Activated naive CD4-positive, alpha-beta T cell treated with anti-CD3 and anti-CD28 coated beads, Interleukin-2, amount 50 U/mL, for 24 hours (primary cell): ENCODE results near the gene GSE1.

ENCODE experiments used
- H3K27ac Mint-ChIP-seq: one replicate; pipeline ENCODE4 v1.8.0; 2021; ENCODE audit warnings: mild to moderate bottlenecking, mixed read lengths
- H3K27me3 Mint-ChIP-seq: one replicate; pipeline ENCODE4 v1.8.0; 2021; ENCODE audit warnings: mixed read lengths
- H3K36me3 Mint-ChIP-seq: one replicate; pipeline ENCODE4 v1.8.0; 2021; ENCODE audit warnings: mixed read lengths
- H3K4me1 Mint-ChIP-seq: one replicate; pipeline ENCODE4 v1.8.0; 2021; ENCODE audit warnings: mixed read lengths
- H3K4me3 Mint-ChIP-seq: one replicate; pipeline ENCODE4 v1.8.0; 2021; ENCODE audit warnings: mild to moderate bottlenecking, mixed read lengths
- H3K9me3 Mint-ChIP-seq: one replicate; pipeline ENCODE4 v1.8.0; 2021; ENCODE audit warnings: mixed read lengths

GSE1 gene

GRCh38 chr16:85594273-85594977, 18.7 kb upstream of the GSE1 start:
- H3K27me3 Mint-ChIP-seq: no peaks in the 10 kb centered on the region
- no peaks in the 10 kb centered on the region for H3K9me3 Mint-ChIP-seq
- no peak overlapping the region for H3K27ac Mint-ChIP-seq
- peaks cover 5% of the 10 kb centered on the region for H3K36me3 Mint-ChIP-seq
- peaks cover 12% of the 10 kb centered on the region for H3K4me1 Mint-ChIP-seq
- no peak overlapping the region for H3K4me3 Mint-ChIP-seq

DNA sequence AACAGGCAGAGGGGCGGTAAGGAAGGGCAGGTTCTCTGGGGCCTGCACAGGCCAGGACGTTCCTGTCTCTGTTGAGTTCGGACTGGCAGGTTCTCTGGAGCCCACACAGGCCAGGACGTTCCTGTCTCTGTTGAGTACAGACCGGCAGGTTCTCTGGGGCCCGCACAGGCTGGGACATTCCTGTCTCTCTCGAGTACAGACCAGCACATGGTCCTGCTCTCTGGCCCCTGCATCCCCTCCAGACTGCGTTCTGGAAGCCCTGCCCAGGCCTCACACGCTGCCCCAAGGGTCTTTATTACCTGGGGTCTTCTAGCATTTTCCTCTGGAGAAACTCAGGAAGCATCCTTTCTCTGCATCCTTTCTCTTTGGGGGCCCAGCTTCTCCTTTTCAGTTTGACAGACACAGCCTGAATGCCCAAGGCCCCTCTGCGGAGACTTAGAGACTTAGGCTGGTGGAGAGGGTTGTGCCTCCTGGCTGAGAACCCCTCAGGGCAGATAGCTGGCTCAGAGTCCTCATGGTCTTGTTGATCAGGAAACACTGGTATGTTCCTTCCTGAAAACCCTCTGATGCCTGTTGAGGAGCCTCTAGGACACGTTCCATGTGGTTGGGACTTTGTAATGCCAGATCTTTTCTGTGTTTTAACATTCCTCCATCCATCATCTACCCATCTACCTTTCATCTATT, 18.0 kb upstream of the GSE1 start:
- H3K4me1 Mint-ChIP-seq: peaks cover 12% of the 10 kb centered on the region
- no peaks in the 10 kb centered on the region for H3K27me3 Mint-ChIP-seq
- H3K36me3 Mint-ChIP-seq: peaks cover 5% of the 10 kb centered on the region
- no peak overlapping the region for H3K27ac Mint-ChIP-seq
- no peak overlapping the region for H3K4me3 Mint-ChIP-seq
- H3K9me3 Mint-ChIP-seq: no peaks in the 10 kb centered on the region

GRCh38 chr16:85595812-85596502, 17.2 kb upstream of the GSE1 start:
- H3K4me1 Mint-ChIP-seq: peaks cover 12% of the 10 kb centered on the region
- H3K4me3 Mint-ChIP-seq: no peak overlapping the region
- H3K27ac Mint-ChIP-seq: peak overlapping the region; percentile 36
- peaks cover 5% of the 10 kb centered on the region for H3K36me3 Mint-ChIP-seq
- H3K27me3 Mint-ChIP-seq: no peaks in the 10 kb centered on the region
- H3K9me3 Mint-ChIP-seq: no peaks in the 10 kb centered on the region

DNA sequence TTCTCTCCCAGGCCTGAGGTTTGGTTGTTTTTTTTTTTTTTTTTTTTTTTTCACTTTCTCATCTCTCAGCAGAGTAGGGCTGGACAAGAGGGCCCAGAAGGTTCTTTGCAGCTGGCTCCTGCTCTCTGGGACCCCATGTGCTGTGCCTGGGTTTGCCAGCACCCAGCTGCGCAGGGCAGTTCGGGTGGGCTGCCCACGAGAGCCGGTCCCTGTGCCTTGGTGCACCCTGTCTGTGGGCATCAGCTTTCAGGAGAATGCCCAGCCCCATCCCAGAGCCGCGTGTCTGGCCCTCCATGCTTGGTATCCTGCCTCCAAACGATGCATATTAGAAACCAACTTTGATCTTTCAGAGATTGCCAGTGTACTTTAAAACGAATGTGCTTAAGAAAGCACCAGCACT, 15.0 kb upstream of the GSE1 start:
- Mint-ChIP-seq H3K9me3 (no peaks in the 10 kb centered on the region), H3K27ac (no peak overlapping the region), H3K36me3 (peaks cover 5% of the 10 kb centered on the region), H3K4me1 (peaks cover 12% of the 10 kb centered on the region), H3K4me3 (no peak overlapping the region), H3K27me3 (no peaks in the 10 kb centered on the region)

DNA sequence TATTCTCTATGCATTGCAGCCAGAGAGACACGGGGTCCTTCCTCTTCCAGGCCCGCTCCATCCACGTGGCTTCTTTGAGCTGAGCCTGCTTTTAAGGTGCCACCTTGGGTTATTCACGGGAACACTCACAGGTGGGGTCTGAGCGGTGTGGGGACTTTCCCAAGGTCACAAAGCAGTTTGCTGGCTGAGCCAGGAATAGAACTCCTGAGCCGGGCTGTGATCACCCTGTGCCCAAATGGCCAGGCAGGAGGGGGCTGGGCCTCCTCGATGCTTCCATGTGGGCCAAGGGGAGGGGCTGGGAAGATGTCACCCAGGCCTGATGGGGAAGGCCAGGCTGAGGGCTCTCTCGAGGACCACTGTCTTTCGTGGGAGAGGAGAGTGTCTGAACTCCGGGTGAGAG, 13.0 kb upstream of the GSE1 start:
- Mint-ChIP-seq H3K27ac (no peak overlapping the region), H3K4me1 (peaks cover 12% of the 10 kb centered on the region), H3K9me3 (no peaks in the 10 kb centered on the region), H3K4me3 (no peak overlapping the region), H3K36me3 (peaks cover 4% of the 10 kb centered on the region), H3K27me3 (no peaks in the 10 kb centered on the region)

- H3K27me3 Mint-ChIP-seq: no peaks in the 10 kb centered on the region
- peaks cover 6% of the 10 kb centered on the region for H3K4me1 Mint-ChIP-seq
- H3K27ac Mint-ChIP-seq: no peak overlapping the region
- peaks cover 2% of the 10 kb centered on the region for H3K36me3 Mint-ChIP-seq
- no peaks in the 10 kb centered on the region for H3K9me3 Mint-ChIP-seq
- no peak overlapping the region for H3K4me3 Mint-ChIP-seq
Measured at GRCh38 chr16:85600530-85601271, 12.4 kb upstream of the GSE1 start.

DNA sequence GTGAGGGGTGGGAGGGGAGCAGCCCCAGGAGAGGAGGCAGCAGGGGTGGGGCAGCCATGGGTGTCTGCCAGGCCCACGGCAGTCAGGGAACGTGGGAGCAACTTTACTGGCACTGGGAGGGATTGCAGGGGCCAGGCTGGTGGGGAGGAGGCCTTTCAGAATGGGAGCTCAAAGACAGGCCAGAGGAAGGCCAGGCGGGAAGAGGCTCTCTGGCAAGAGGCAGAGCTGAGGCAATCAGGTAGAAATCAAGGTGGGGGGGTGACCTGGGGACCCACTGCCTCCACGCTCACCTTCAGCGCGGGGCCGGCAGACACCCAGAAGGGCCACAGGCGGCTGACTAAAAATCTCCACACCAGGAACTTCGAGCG, 11.9 kb upstream of the GSE1 start:
- Mint-ChIP-seq H3K27me3 (no peaks in the 10 kb centered on the region), H3K4me3 (no peak overlapping the region), H3K4me1 (peaks cover under 1% of the 10 kb centered on the region), H3K27ac (no peak overlapping the region), H3K9me3 (no peaks in the 10 kb centered on the region), H3K36me3 (peaks cover 2% of the 10 kb centered on the region)

GRCh38 chr16:85601730-85602401, 11.3 kb upstream of the GSE1 start:
- peaks cover 2% of the 10 kb centered on the region for H3K36me3 Mint-ChIP-seq
- no peaks in the 10 kb centered on the region for H3K27me3 Mint-ChIP-seq
- no peak overlapping the region for H3K27ac Mint-ChIP-seq
- no peaks in the 10 kb centered on the region for H3K9me3 Mint-ChIP-seq
- no peak overlapping the region for H3K4me3 Mint-ChIP-seq
- H3K4me1 Mint-ChIP-seq: no peaks in the 10 kb centered on the region

- H3K4me3 Mint-ChIP-seq: no peak overlapping the region
- no peaks in the 10 kb centered on the region for H3K27me3 Mint-ChIP-seq
- no peaks in the 10 kb centered on the region for H3K9me3 Mint-ChIP-seq
- peaks cover 4% of the 10 kb centered on the region for H3K4me1 Mint-ChIP-seq
- H3K36me3 Mint-ChIP-seq: peaks cover 2% of the 10 kb centered on the region
- H3K27ac Mint-ChIP-seq: no peak overlapping the region
Measured at GRCh38 chr16:85602402-85603202, 10.5 kb upstream of the GSE1 start.

GRCh38 chr16:85603203-85603755, 9.8 kb upstream of the GSE1 start:
- H3K4me1 Mint-ChIP-seq: peaks cover 4% of the 10 kb centered on the region
- no peaks in the 10 kb centered on the region for H3K9me3 Mint-ChIP-seq

DNA sequence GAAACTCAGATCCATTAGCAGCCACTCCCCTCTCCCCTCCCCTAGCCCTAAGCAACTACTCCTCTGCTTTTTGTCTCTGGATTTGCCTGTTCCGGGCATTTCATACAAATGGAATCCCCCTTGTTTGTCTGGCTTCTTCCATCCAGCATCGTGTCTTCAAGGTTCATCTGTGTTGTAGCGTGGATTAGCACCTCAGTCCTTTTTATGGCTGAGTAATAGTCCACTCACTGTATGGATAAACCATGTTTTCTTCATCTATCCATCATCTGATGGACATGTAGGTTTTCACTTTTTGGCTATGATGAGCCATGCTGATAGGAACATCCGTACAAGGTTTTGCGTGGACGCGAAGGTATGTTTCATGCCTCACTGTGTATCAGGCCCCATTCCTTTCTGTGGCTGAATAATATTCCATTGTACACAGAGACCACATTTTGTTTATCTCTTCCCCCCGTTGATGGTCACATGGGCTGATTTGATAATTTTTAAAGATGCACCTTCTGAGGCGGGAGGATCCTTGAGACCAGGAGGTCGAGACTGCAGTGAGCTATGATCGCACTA, 8.9 kb upstream of the GSE1 start:
- Mint-ChIP-seq H3K27ac (no peak overlapping the region), H3K4me1 (peaks cover 9% of the 10 kb centered on the region), H3K36me3 (no peaks in the 10 kb centered on the region), H3K9me3 (no peaks in the 10 kb centered on the region), H3K27me3 (no peaks in the 10 kb centered on the region), H3K4me3 (no peak overlapping the region)

More at GRCh38 chr16:85603203-85603755, 9.8 kb upstream of the GSE1 start:
- H3K27me3 Mint-ChIP-seq: no peaks in the 10 kb centered on the region
- no peak overlapping the region for H3K27ac Mint-ChIP-seq
- no peak overlapping the region for H3K4me3 Mint-ChIP-seq
- H3K36me3 Mint-ChIP-seq: no peaks in the 10 kb centered on the region

DNA sequence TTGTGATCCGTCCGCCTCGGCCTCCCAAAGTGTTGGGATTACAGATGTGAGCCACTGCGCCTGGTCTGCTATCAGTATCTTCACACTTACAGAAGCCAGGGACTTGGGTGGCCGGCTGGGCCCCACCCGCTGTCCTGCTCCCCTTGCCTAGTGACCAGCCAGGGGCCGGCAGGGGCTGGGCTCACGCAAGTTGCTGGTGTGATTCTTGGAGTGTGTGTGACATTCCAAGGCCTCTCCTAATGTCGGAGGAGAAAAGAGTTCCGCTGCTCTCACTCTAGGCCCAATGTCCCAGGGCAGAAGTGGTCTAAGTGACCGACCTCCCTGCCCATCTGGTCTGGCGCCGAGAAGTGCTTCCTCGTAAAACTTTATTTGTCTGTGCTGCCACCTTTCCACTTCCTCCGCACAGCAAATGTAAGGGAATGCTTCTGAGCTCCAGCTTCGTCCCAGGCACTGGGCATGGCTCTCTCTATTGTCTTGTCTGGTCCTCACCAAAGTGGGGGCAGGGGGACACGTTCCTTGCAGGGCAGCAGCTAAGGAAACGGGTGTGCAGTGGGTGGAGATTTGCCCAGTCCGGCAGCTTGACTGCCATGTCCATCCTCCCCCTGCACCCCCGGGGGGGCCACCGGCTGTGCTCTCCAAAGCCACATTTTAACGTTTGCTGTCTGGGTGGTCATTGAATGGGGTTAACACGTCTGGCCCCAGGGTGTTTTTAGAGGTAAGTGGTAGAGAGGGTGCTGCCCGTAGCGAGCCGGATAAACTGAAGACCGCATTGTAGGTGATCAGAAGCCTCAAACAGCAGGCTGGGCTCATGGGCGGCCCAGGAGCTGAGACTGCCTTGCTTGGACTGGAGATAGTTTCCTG, 7.8 kb upstream of the GSE1 start:
- Mint-ChIP-seq H3K27ac (no peak overlapping the region), H3K4me3 (no peak overlapping the region), H3K27me3 (no peaks in the 10 kb centered on the region), H3K36me3 (no peaks in the 10 kb centered on the region), H3K4me1 (peaks cover 12% of the 10 kb centered on the region), H3K9me3 (no peaks in the 10 kb centered on the region)
